Left hindlimb (tissue), 1 donor: ENCODE data around the gene KLF9.
A peak's percentile ranks its signal among the peaks of the same experiment; 100 is the strongest.

ENCODE experiments used
- DNase-seq: peaks from one replicate; pipeline ENCODE4 v3.0.0-alpha.2; 2018

KLF9 gene

DNA sequence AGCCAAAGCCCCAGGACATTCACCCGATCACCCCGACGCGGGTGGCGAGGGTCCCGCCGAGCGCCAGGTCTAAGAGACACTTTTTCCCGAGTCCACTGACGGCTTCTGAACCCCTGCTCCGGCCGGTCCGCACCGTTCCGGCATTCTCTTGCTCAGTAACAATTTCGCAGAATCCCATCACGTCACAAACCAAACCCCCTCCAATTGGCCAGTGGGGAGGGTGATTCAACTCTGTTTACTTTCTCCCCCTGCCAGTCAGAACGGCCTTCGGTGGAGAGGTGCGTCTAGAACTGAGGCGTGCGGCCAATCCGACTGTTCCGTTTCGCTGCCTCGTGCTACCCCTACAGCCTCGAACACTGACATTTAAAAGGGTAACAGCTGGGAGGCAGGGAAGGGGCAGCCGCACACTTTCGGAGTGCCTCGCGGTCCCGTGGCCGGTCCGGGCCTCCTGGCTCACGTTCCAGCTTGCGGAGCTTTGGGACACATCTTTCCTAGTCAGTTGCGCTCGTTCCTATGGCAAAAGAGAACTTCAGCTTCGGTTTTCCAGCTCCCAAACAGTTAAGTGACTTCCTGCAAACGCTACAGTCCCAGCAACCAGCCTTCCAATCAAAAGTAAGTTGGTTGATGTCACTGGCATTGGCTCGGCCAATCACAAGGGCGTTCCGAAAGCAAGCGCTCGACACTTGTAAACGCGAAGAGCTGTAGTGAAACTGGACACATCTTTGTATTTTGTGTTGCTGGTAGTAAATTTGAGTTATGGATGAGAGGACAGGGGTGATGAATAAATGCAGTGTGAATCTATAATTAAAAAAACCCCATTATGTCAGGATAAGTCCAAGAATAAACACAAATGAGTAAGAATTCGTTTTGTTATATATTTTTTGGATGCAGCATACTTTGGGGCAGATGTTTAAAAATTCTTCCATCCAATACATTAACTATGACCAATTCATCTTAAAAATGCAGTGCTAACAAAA, at the start of gene KLF9:
Gene KLF9, minus strand, starts transcription at position 859 of the 977 bp plus-strand sequence. CDS start 1,294 bp downstream, outside the sequence.
- peak; percentile 91 for DNase-seq

DNA sequence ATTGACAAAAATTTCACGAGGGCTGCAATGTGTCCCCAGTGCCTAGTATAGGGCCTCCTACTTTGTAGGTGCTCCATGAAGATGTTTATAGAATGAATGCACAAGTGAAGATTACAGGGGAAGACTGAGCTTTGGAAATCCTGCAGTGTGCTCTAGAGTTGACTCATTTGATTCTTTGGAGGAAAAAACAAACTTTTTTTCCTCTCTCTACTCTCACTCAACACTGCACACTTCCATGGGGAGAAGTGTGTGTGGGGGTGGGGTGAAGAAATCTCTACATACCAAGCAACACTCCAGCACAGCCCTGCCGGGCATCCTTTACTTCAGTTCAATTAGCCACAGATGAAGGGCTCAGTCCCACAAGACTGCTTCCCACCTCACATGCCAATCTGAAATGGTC, 49.4 kb upstream of the KLF9 start:
- DNase-seq: no peak

DNA sequence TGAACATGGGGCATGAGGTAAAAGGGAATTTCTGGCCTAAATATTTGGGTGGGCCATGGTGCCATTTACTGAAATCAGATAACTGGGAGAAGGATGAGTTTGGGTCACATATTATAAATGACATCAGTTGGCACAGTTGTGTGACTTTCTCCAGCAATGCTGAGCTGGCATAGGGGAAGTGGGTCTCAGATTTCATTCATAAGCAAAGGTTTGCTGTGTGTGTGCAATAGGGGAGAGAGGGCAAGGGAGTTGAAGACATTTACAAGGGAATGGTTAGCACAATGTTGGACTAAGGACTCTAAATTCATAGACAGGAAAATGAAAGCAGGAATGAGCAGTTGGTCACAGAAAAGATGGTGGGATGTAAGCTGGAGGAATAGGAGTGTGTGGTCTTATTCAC, 47.8 kb upstream of the KLF9 start:
- no peak for DNase-seq

- no peak for DNase-seq
Observed at GRCh38 chr9:70457235-70457634, 42.8 kb upstream of the KLF9 start.

DNA sequence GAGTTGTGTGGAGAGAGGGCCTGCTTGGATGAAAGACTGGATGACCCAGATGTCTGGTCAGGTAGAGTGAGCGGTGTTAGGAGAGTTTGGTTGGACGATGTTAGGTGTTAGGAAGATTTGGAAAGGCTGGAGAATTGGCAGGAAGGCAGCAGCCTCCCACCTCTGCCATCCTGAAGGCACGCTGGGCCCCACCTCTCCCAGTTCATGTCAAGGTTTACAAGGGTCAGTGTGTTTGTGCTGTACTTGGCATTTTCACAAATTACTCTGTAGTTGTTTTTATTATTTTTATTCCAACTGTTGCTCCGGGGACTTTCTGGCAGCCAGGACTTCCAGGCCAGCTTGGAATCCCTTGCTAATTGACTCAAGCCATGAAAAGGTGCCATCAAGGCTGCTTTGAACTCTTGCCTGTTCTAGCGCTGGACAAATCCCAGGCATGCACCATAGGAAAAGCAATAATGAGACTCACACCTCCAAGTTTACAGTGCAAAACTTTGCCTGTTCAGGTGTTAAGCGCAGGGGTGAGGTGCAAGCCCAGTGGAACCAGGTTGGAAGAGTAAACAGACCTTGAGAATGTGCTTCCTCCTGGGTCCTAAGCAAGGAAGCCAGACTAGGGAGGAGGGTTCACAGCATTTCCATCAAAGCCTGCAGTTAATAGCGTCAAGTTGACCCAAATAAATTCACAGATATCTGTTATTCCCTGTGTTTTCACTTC, 41.7 kb upstream of the KLF9 start:
- no peak for DNase-seq

DNA sequence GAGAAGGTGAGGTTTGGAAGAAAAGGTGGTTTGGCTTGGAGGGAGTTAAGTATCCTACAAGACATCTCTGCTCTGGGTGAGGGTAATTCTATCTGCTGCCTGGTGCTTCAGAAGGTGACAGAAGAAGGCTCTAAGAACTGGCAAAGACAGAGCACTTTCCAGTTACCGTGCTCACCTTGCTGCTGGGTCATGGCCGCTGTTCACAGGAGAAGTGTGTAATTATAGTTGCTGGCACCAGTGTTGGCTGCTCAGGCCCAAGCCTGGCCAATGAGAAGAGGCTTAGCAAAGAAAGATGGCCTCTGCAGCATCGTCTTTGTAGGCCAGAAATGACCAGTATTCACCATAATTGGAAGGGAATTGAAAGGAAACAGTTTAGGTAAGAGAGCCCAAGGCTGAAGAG, 37.9 kb upstream of the KLF9 start:
- no peak for DNase-seq

DNA sequence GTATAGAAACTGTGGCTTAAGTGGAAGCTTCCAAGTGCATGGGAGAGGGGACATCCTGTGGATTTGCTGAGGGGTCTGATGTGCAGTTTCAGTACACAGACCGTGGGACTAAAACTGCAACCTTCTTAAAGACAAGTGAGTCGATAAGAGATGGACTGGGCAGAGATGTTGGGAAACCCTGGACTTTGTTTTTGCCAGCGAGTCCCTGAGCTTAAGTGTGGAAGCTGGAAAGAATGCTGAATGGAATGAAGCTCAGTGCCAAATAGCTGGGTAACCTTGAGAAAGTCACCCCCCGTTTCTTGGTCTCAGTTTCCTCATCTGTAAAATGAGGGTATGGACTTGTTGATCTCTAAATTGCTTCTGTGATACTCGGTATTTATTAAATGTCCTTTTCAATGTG, 37.3 kb upstream of the KLF9 start:
- no peak for DNase-seq

DNA sequence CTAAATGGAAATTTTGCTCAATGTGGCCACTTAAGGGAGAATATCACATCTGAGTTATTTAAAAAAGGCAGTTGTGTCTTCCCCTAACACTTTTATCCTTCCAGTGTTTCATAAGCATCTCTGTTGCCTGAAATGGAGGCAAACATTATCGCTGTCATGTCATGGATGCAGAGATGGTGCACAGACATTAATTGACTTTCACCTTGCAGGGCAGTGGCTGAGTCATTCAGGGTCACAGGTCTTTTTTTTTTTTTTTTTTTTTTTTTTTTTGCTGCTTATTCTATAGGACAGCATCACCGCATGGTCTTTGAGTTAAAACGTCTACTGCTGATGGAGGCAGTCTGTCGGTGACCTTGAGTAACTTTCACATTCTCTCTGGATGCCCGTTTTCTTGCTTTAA, 36.3 kb upstream of the KLF9 start:
- DNase-seq: no peak

GRCh38 chr9:70449461-70449860, 35.0 kb upstream of the KLF9 start:
- DNase-seq: no peak

DNA sequence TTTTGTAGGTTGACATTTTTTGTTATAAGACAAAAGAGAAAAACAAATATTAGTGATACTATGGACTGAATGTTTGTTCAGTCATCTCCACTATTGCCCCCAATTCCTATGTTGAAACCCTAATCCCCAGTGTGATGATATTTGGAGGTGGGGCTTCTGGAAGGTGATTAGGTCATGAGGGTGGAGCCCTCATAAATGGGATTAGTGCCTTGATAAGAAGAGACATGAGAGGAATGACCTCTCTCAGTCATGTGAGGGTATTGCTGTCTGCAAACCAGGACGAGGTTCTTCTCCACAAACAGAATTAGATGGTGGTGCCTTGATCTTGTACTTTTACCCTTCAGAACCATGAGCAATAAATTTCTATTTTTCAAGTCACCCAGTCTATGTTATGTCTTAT, 34.5 kb upstream of the KLF9 start:
- no peak for DNase-seq

DNA sequence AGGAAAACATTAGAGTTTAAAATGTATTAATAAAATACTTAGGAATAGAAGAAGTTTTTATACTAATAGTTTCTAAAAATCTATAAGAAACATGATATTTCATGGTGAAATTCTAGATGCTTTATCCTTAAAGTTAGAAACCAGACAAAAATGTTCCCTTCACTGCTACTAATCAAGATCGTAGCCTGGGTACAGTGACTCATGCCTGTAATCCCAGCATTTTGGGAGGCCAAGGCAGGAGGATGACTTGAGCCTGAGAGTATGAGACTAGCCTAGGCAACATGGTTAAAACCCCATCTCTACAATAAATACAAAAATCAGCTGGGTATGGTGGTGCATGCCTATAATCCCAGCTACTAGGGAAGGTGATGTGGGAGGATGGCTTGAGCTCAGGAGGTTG, 30.4 kb upstream of the KLF9 start:
- no peak for DNase-seq

DNA sequence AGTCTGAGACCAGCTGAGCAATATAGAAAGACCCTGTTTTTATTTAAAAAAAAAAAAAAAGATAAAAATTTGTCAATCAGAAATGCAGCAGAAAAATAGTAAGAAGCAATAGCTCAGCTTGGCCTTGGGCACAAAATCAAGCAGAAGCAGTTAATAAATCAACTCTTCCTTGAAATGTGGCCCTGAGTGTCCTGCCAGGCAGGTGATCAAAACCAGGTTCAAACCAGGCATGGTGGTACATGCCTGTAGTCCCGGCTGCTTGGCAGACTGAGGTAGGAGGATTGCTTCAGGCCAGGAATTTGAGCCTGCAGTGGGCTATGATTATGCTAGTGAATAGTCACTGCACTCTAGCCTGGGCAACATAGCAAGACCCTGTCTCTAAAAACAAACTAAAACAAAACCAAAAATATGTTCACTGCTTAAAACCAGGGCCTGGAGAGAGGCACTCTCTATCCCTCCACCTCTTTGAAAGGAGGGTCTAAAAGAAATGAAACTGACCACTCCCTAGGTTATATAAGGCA, 27.9 kb upstream of the KLF9 start:
- DNase-seq: no peak

- peak; percentile 43 for DNase-seq
Observed at GRCh38 chr9:70441622-70442021, 27.2 kb upstream of the KLF9 start.

DNA sequence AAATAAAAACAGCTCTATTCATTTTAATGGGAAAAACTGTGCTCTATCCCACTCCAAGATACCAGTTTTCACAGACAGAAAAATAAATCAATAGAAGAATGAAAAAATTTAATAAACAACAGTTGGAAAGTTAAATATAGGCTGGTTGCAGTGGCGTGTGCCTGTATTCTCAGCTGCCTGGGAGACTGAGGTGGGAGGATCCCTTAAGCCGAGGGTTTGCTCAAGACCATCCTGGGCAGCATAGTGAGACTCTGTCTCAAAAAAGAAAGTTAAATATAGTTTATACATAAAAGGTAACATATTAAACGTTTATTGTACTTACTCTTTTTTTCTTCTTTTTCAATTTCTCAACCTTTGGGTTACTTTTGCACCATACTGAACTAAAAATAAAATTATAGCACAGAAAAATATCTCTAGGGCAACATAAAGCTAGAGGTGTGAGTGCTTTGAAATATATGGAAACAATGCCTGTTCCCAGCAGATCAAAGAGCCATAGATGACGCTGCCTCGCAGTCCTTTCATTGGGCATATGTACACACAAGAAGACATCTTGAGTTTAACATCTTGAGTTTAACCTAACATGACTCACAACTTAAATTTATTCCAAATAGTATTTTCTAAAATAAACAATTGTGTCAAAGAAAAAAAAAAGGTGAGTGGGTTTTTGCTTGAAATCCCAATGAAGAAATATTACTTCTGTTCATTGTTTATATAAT, 25.7 kb upstream of the KLF9 start:
- no peak for DNase-seq

DNA sequence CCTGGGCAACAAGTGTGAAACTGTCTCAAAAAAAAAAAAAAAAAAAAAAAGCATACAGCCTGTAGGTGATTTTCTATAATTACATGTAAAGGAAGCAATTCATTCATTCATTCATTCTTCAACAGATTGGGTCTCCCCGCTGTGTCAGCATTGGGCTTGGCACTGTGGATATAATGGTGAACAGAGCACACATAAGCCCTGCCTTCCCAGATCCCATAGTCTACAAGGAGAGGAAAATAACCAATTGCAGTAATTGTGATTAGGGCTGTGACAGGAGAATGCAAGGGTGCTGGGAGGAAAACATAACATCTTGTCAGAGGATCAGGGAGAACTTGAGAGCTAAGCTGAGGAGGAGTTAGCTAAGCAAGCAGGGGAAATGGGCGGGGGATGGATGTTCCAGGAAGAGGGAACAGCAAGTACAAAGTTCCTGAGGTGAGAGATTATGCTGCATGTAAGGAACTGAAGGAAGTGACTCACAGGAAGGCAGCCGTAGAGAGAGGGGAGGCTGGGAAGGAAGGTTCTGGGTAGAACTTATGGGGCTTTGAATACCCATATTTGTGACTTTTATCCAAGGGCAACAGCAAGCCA, 24.0 kb upstream of the KLF9 start:
- DNase-seq: no peak

DNA sequence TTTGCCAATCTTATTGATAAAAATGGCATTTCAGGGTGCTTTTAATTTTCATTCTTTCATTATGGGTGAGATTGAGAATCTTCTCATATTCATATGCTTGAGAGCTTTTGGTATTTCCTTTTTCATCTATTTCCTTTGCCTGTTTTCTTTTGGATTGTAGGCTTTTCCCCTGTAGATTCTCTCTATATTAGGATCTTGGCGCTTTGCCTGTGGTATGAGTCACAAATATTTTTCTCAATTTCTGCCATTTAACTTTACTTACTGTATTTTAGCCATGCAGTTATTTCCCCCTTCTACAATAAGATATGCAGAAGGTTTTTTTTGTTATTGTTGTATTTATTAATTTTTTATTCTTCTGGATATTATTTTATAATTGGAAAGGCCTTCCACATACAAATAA, 21.5 kb upstream of the KLF9 start:
- no peak for DNase-seq

DNA sequence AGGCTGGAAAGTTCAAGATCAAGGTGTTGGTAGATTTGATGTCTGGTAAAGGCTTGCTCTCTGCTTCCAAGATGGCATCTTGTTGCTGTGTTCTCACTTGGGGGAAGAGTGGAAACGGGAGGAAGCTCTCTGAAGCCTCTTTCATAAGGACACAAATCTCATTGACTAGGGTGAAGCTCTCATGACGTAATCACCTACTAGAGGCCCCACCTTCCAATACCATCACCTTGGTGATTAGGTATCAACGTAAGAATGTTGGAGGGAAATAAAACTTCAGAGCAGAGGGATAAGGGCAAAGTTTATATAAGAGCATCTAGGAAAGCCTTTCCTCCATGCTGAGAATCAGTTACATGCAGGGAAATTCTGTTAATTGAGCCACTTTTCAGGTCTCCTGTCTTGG, 15.4 kb upstream of the KLF9 start:
- no peak for DNase-seq

- DNase-seq: no peak
Observed at GRCh38 chr9:70428781-70429180, 14.3 kb upstream of the KLF9 start.

- DNase-seq: no peak
Observed at GRCh38 chr9:70427161-70427945, 12.9 kb upstream of the KLF9 start.

DNA sequence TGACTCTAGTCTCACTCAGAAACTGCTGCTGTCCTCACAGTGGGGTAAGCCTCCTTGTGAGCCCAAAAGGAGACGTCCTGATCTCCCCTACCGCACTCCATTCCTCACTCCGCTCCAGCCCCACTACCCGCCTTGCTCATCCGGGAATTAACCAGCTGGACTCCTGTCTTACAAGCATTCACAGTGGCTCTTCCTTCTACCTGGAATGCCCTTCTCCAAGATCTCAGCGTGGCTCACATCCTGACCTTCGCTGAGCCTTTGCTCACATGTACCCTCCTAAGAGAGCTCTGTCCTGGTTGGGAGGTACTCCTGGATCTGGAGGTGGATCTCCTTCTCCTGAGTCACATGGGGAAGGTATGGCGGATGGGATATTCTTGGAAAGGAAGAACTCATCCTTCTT, 10.7 kb upstream of the KLF9 start:
- no peak for DNase-seq

GRCh38 chr9:70422371-70423043, 8.1 kb upstream of the KLF9 start:
- DNase-seq: no peak
